SK-N-SH (cell line): ENCODE data around the gene ITCH. TPM values are rescaled to one million over a fixed set of nuclear protein-coding genes. Genes with fewer than 3 reads are reported as not detected.

Experiments
- CTCF ChIA-PET: fragments of 300-600, 350-600 bp; formaldehyde crosslinking; extraction: SDS; loops from one replicate; lab custom pipeline; 2021; lab: Yijun Ruan, JAX
- POLR2A ChIA-PET: fragments of 350-600 bp; sonication (Branson Sonifier 250); formaldehyde crosslinking; extraction: SDS; loops from one replicate; lab custom pipeline; 2020; ENCODE audit warnings: antibody characterized with exemption, inconsistent platforms; lab: Yijun Ruan, JAX
- DNase-seq: peaks from one replicate; pipeline ENCODE4 v3.0.0; 2012
- H2AFZ ChIP-seq: fragments of 200-600 bp; sonication (generic); 2 replicates; pipeline ENCODE4 v1.8.1; 2016; ENCODE audit warnings: antibody characterized with exemption, mild to moderate bottlenecking, low read depth
- H3F3A ChIP-seq: fragments of 200-600 bp; sonication (generic); replicated peaks from 2 replicates; pipeline ENCODE3; 2016; ENCODE audit warnings: antibody characterized with exemption, mild to moderate bottlenecking; ENCODE audit not compliant: insufficient read depth
- H3K27ac ChIP-seq, 2 experiments: fragments of 200-500 bp in 1 of 2; fragments of 200-600 bp in 1 of 2; sonication (Bioruptor generic) in 1 of 2; sonication (generic), shearing (Covaris generic) in 1 of 2; 2 replicates each; pipeline versions ENCODE4 v1.5.1 to v1.6.1; 2014 to 2016; ENCODE audit warnings: low read depth in 2 of 2, inconsistent platforms in 1 of 2, low read length in 1 of 2, mild to moderate bottlenecking in 1 of 2, mixed read lengths in 1 of 2
- H3K27me3 ChIP-seq: fragments of 200-600 bp; sonication (generic), shearing (Covaris generic); 2 replicates; pipeline ENCODE4 v1.6.1; 2016; ENCODE audit warnings: mixed run types; ENCODE audit not compliant: insufficient read depth
- H3K36me3 ChIP-seq, 2 experiments: fragments of 200-500 bp in 1 of 2; fragments of 200-600 bp in 1 of 2; sonication (Bioruptor generic) in 1 of 2; sonication (generic) in 1 of 2; replicated peaks in 1 of 2; 2 replicates each; pipeline versions ENCODE3 to v1.5.1; 2014 to 2016; ENCODE audit warnings: low read length in 1 of 2, mild to moderate bottlenecking in 1 of 2; ENCODE audit not compliant: insufficient read depth in 2 of 2, control insufficient read depth in 1 of 2
- H3K4me1 ChIP-seq, 2 experiments: fragments of 200-500 bp in 1 of 2; fragments of 200-600 bp in 1 of 2; sonication (Bioruptor generic) in 1 of 2; sonication (generic), shearing (Covaris generic) in 1 of 2; 2 replicates each; pipeline versions ENCODE4 v1.5.1 to v1.6.1; 2014 to 2016; ENCODE audit warnings: low read depth in 1 of 2, low read length in 1 of 2, mixed run types in 1 of 2; ENCODE audit not compliant: insufficient read depth in 2 of 2, control insufficient read depth in 1 of 2
- H3K4me2 ChIP-seq: fragments of 200-600 bp; sonication (generic), shearing (Covaris generic); 2 replicates; pipeline ENCODE4 v1.6.1; 2017; ENCODE audit warnings: mixed run types
- H3K4me3 ChIP-seq, 2 experiments: fragments of 200-500 bp in 1 of 2; fragments of 200-600 bp in 1 of 2; sonication (Bioruptor generic) in 1 of 2; sonication (generic), shearing (Covaris generic) in 1 of 2; 2 replicates each; pipeline versions ENCODE4 v1.5.1 to v1.8.1; 2014 to 2016; ENCODE audit warnings: low read depth in 2 of 2, inconsistent platforms in 1 of 2, low read length in 1 of 2, mild to moderate bottlenecking in 1 of 2, mixed read lengths in 1 of 2, moderate library complexity in 1 of 2
- H3K79me2 ChIP-seq: fragments of 200-600 bp; sonication (generic); 2 replicates; pipeline ENCODE4 v1.8.1; 2017; ENCODE audit warnings: mild to moderate bottlenecking; ENCODE audit not compliant: insufficient read depth
- H3K9ac ChIP-seq: fragments of 200-600 bp; sonication (generic); 2 replicates; pipeline ENCODE4 v1.6.1; 2017; ENCODE audit warnings: mixed run types
- H3K9me2 ChIP-seq: fragments of 200-600 bp; sonication (generic); 2 replicates; pipeline ENCODE4 v1.6.1; 2017; ENCODE audit warnings: mixed run types
- H3K9me3 ChIP-seq: fragments of 200-600 bp; sonication (generic); 2 replicates; pipeline ENCODE4 v1.6.1; 2017; ENCODE audit warnings: mixed run types, mild to moderate bottlenecking, moderate library complexity
- H4K20me1 ChIP-seq: fragments of 200-600 bp; sonication (generic); 2 replicates; pipeline ENCODE4 v1.6.1; 2017; ENCODE audit warnings: mild to moderate bottlenecking, mixed run types; ENCODE audit not compliant: insufficient read depth
- ELF1 ChIP-seq: IDR thresholded peaks from 2 replicates; pipeline ENCODE4 v1.4.0; 2012
- FOSL2 ChIP-seq: IDR thresholded peaks from 2 replicates; pipeline ENCODE4 v1.4.0; 2012; ENCODE audit warnings: low read depth, mild to moderate bottlenecking, moderate library complexity, borderline replicate concordance
- FOXJ3 ChIP-seq: sonication (generic); formaldehyde crosslinking; IDR thresholded peaks from 2 replicates; pipeline ENCODE4 v1.5.1; 2020; ENCODE audit warnings: mild to moderate bottlenecking, missing genetic modification reagents
- GATA2 ChIP-seq: sonication (generic); formaldehyde crosslinking; IDR thresholded peaks from 2 replicates; pipeline ENCODE4 v1.5.0; 2020; ENCODE audit warnings: mild to moderate bottlenecking, missing genetic modification reagents
- JUND ChIP-seq: IDR thresholded peaks from 2 replicates; pipeline ENCODE4 v1.4.0; 2012
- MAX ChIP-seq: IDR thresholded peaks from 2 replicates; pipeline ENCODE4 v1.4.0; 2012; ENCODE audit warnings: low read depth
- NFIC ChIP-seq: IDR thresholded peaks from 2 replicates; pipeline ENCODE4 v1.4.0; 2012; ENCODE audit warnings: borderline replicate concordance
- POLR2AphosphoS5 ChIP-seq: IDR thresholded peaks from 2 replicates; pipeline ENCODE4 v1.6.1; 2012; ENCODE audit warnings: low read depth, low read length
- SIN3A ChIP-seq: IDR thresholded peaks from 2 replicates; pipeline ENCODE4 v1.6.1; 2012; ENCODE audit warnings: low read depth, mild to moderate bottlenecking, low read length, moderate library complexity, borderline replicate concordance
- TAF1 ChIP-seq: IDR thresholded peaks from 2 replicates; pipeline ENCODE4 v1.6.1; 2012; ENCODE audit warnings: low read depth, mild to moderate bottlenecking, low read length, moderate library complexity, borderline replicate concordance
- TCF12 ChIP-seq: IDR thresholded peaks from 2 replicates; pipeline ENCODE4 v1.4.0; 2012
- TEAD4 ChIP-seq: IDR thresholded peaks from 2 replicates; pipeline ENCODE4 v1.4.0; 2012; ENCODE audit warnings: mild to moderate bottlenecking, borderline replicate concordance; ENCODE audit not compliant: insufficient read depth
- WGBS: methylation state at CpG from one replicate; pipeline ENCODE4 v1.1.6; 2017; ENCODE audit warnings: low lambda C conversion rate; 5-methylcytosine and 5-hydroxymethylcytosine counted together
- polyA plus RNA-seq, 3 experiments: library from polyadenylated mRNA; depleted of rRNA; stranded (reverse); fragments of >200 nt; gene quantifications; 2 replicates each; pipeline ENCODE4 v1.2.3, GENCODE V29; 2012
- TF ChIP-seq, protein P1 (sequence below): IDR thresholded peaks from 2 replicates; pipeline ENCODE4 v1.6.1; 2012; ENCODE audit warnings: mild to moderate bottlenecking, low read depth, low read length, moderate library complexity
- TF ChIP-seq, protein P2 (sequence below): IDR thresholded peaks from 2 replicates; pipeline ENCODE4 v1.4.0; 2012; ENCODE audit warnings: low read depth, borderline replicate concordance

ITCH gene
- polyA plus RNA-seq, 1 of the 3 experiments (the other 2 are of a cell fraction): 3.8 TPM

- WGBS: 36% methylated on average over 14 of the region's 14 CpGs
- H3K9ac ChIP-seq: peak overlapping the region; percentile 30; the same call in 1 of the 2 replicates
- H3K9me2 ChIP-seq: no peaks in the 10 kb centered on the region
- H3K4me3 ChIP-seq: peak overlapping the region in 1 of 2 experiments; percentile 10; a peak in 1 of 4 replicates
- H3K4me1 ChIP-seq: peaks cover 15 to 17% of the 10 kb centered on the region in 2 experiments; a peak in 3 of 4 replicates
- no peaks in the 10 kb centered on the region for H3K27me3 ChIP-seq
- TF ChIP-seq POLR2AphosphoS5 (peak; percentile 54), JUND (peak; percentile 80), TEAD4 (peak; percentile 52; the same call in 1 of the 2 replicates), TAF1 (0 out of 2 replicates have a peak, but pooled peaks have one; percentile 17), FOSL2 (peak; percentile 88), SIN3A (peak; percentile 45; the same call in 1 of the 2 replicates), NFIC (peak; percentile 89), TCF12 (peak; percentile 66), ELF1 (peak; percentile 95), FOXJ3 (no peak), MAX (peak; percentile 63; the same call in 1 of the 2 replicates), GATA2 (CRISPR knock-in tag) (no peak)
- TF ChIP-seq, protein P1, sequence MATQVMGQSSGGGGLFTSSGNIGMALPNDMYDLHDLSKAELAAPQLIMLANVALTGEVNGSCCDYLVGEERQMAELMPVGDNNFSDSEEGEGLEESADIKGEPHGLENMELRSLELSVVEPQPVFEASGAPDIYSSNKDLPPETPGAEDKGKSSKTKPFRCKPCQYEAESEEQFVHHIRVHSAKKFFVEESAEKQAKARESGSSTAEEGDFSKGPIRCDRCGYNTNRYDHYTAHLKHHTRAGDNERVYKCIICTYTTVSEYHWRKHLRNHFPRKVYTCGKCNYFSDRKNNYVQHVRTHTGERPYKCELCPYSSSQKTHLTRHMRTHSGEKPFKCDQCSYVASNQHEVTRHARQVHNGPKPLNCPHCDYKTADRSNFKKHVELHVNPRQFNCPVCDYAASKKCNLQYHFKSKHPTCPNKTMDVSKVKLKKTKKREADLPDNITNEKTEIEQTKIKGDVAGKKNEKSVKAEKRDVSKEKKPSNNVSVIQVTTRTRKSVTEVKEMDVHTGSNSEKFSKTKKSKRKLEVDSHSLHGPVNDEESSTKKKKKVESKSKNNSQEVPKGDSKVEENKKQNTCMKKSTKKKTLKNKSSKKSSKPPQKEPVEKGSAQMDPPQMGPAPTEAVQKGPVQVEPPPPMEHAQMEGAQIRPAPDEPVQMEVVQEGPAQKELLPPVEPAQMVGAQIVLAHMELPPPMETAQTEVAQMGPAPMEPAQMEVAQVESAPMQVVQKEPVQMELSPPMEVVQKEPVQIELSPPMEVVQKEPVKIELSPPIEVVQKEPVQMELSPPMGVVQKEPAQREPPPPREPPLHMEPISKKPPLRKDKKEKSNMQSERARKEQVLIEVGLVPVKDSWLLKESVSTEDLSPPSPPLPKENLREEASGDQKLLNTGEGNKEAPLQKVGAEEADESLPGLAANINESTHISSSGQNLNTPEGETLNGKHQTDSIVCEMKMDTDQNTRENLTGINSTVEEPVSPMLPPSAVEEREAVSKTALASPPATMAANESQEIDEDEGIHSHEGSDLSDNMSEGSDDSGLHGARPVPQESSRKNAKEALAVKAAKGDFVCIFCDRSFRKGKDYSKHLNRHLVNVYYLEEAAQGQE: peak; percentile 25; the same call in 1 of the 2 replicates
- TF ChIP-seq, protein P2, sequence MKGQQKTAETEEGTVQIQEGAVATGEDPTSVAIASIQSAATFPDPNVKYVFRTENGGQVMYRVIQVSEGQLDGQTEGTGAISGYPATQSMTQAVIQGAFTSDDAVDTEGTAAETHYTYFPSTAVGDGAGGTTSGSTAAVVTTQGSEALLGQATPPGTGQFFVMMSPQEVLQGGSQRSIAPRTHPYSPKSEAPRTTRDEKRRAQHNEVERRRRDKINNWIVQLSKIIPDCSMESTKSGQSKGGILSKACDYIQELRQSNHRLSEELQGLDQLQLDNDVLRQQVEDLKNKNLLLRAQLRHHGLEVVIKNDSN: no peak
- peak overlapping the region; percentile 53; the same call in 1 of the 2 replicates for H3K4me2 ChIP-seq
- no peaks in the 10 kb centered on the region for H3K9me3 ChIP-seq
- ChIA-PET POLR2A (no interaction called here), CTCF (interaction anchor here (1.0 to 5.9 kb wide), 4 partner anchors 12 to 244 kb away, joined by 3 to 72 read pairs (median 5); no protein-coding TSS in a partner anchor)
- no peak overlapping the region for H2AFZ ChIP-seq
- peaks cover 90% of the 10 kb centered on the region for H3K79me2 ChIP-seq
- peak; percentile 38 for DNase-seq
- peaks cover 37% of the 10 kb centered on the region for H3F3A ChIP-seq
- H4K20me1 ChIP-seq: peaks cover 69% of the 10 kb centered on the region
- H3K36me3 ChIP-seq: peaks cover 36 to 39% of the 10 kb centered on the region in 2 experiments
- peak overlapping the region; percentile 31 to 75; a peak in 3 of 4 replicates for H3K27ac ChIP-seq
Measured at GRCh38 chr20:34525709-34526416, 162.8 kb downstream of the ITCH start.
